Bone marrow (tissue), 2 donors: ENCODE measurements around the gene YWHAG.
A peak's percentile ranks its signal among the peaks of the same experiment; 100 is the strongest.
"Not testable (repeated sequence)": the region's sequence is repeated elsewhere in the genome, so short reads cannot be mapped to it uniquely, and the experiment has no call there.

Source experiments
- DNase-seq, 2 donors: peaks; one replicate each; lab custom pipeline; 2025; lab: John Stamatoyannopoulos, UW

YWHAG gene

GRCh38 chr7:76294344-76295024 lies 64.3 kb downstream of the YWHAG start:
- DNase-seq, result peak in 1 of 2 donors; percentile 26

GRCh38 chr7:76293407-76293901 lies 65.3 kb downstream of the YWHAG start:
- no peak for DNase-seq

DNA sequence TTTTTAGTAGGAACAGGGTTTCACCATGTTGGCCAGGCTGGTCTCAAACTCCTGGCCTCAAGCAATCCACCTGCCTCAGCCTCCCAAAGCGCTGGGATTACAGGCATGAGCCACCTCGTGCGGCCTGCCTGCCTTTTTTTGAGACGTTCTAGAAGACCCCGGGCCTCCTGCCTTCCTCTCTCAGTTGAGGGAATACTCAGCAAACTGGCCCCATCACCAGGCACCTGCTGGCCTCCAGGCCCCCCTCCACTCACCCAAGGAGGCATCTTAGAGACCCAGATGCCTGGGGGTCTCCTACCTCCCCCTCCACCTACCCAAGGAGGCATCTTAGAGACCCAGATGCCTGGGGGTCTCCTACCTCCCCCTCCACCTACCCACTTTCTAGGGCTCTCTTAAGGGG lies 65.9 kb downstream of the YWHAG start:
- DNase-seq, result not testable (repeated sequence)

DNA sequence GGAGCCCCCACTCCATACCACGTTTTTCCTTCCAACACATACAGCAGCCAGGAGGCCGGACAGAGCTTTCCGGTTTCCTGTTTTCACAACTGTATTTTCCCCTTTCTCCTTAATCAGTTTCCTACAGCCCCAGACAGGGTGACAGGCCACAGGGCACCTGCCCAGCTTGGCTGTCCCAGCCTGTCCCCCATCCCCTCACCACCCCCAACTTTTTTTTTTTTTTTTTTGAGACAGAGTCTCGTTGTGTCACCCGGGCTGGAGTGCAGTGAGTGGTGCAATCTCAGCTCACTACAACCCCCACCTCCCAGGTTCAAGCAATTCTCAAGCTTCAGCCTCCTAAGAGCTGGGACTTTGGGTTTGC lies 66.6 kb downstream of the YWHAG start:
- peak in 1 of 2 donors; percentile 87 for DNase-seq

GRCh38 chr7:76291351-76292212 lies 67.2 kb downstream of the YWHAG start:
- DNase-seq, result peak; percentile 76 to 98

DNA sequence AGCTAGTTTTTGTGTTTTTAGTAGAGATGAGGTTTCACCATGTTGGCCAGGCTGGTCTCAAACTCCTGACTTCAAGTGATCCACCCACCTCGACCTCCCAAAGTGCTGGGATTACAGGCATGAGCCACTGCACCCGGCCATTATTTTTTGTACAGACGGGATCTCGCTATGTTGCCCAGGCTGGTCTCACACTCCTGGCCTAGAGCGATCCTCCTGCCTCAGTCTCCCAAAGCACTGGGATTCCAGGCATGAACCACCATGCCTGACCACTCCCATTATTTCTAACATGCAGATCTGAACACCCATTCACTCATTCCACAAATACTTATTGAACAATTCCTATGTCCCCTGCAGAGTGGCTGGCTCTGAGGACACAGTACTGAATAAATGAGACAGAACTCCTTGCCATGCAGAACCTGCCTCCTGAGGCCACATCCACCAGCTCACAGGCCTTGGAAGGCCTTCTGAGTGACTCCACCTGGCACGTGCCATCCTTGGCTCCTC lies 67.9 kb downstream of the YWHAG start:
- not testable (repeated sequence) for DNase-seq

- no peak for DNase-seq
These were observed 71.9 kb downstream of the YWHAG start for GRCh38 chr7:76286842-76287403.

GRCh38 chr7:76285604-76286374 lies 73.0 kb downstream of the YWHAG start:
- DNase-seq, result no peak

DNA sequence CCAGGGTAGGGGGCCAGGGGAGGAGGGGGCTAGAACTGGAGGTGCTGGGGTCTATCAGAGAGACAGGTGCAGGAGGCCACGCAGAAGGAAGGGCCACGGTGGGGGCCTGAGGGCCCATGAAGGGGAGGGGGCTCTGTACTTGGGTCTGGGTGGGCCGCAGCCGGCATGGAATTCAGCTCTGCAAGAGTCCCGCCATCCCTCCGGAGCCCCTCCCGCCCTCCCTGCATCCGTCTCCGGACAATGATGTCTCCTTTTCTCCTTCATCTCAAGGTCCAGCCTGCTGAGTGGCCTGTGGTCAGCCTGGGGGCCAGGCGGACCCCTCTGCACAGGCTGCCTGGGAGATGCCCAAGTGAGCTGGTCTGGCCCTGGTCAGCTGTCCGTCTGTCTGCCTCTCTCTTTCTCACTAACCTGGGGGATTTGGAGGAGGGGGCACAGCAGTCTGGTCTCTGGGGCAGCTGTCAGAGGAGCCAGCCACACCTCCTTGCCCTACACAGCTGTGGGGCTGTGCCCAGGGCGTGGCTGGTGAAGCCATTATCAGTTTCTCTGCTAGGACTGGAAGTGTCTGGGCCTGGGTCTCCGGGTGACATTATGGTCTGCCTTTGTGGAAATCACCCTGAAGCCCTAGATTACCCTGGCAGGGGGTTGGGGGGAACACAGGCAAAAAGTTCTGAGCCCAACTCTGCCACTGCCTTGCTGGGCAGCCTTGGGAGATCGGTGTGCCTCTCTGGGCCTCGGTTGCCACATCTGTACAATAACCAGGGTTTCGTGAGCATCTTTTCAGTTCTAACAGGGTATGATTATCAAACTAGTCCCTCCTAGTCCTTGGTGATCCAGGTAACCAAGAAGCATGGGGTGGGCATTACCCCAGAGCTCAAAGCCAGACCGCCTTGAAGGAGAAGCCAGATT lies 75.3 kb downstream of the YWHAG start:
- no peak for DNase-seq

- peak in 1 of 2 donors; percentile 8 for DNase-seq
These were observed 76.2 kb downstream of the YWHAG start for GRCh38 chr7:76282344-76283253.

- no peak for DNase-seq
These were observed 77.0 kb downstream of the YWHAG start for GRCh38 chr7:76281706-76282343.

DNA sequence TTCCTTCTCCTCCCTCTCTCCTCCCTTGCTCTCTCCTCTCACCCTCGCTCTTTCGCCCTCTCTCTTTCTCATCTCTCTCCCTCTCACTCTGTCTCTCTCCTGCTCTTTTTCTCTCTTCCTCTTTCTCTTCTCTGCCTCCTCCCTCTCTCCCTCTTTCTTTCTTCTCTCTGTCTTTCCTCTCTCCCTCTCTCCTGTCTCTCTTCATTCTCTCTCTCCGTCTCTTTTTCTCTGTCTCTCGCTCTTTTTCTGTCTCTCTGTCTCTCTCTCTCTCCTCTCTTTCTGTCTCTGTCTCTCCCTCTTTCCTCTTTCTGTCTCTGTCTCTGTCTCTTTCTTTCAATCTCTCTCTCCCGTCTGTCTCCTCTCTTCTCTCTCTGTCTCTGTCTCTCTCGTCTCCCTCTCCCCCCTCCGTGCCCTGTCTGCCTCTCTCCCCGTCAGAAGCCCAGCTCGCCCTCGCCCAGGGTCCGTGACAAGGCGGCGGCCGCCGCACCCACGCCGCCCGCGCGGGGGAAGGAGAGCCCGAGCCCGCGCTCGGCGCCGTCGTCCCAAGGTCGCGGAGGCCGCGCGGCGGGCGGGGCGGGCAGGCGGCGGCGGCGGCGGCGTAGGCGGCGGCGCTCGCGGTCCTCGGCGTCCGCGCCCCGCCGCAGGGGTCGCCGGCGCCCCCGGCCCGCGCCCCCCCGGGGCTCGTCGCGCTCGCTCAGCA lies 77.6 kb downstream of the YWHAG start:
- no peak for DNase-seq

- no peak for DNase-seq
These were observed 78.4 kb downstream of the YWHAG start for GRCh38 chr7:76280408-76280807.

DNA sequence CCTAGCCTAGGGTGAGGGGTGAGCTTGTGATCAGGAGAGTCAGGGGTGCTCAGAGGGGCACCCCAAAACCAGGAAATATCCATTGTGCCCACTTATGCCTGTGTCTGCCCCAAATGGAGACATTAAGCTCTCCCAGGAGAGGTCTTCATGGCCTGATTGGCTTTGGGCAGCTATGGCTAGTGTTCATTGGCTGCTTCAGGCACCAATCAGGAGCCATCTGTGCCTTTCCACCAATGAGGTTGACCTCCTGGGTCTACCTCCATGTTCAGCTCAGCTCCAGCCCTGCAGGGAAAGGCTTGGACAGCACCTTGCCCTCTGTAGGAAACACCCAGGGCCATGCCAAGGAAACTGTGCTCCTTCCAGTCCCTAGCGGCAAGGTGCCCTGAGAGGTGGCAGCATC lies 80.3 kb downstream of the YWHAG start:
- DNase-seq, result no peak
